Stimulated activated CD8-positive, alpha-beta memory T cell treated with anti-CD3 and anti-CD28 coated beads, Interleukin-4, amount 100 ng/mL, for 48 hours (primary cell): Measurements from ENCODE around the gene TPRG1.
A peak's percentile ranks its signal among the peaks of the same experiment; 100 is the strongest.

Experiments used
- DNase-seq: peaks from one replicate; pipeline ENCODE4 v3.0.0-alpha.2; 2020

Gene TPRG1, protein sequence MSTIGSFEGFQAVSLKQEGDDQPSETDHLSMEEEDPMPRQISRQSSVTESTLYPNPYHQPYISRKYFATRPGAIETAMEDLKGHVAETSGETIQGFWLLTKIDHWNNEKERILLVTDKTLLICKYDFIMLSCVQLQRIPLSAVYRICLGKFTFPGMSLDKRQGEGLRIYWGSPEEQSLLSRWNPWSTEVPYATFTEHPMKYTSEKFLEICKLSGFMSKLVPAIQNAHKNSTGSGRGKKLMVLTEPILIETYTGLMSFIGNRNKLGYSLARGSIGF

DNA sequence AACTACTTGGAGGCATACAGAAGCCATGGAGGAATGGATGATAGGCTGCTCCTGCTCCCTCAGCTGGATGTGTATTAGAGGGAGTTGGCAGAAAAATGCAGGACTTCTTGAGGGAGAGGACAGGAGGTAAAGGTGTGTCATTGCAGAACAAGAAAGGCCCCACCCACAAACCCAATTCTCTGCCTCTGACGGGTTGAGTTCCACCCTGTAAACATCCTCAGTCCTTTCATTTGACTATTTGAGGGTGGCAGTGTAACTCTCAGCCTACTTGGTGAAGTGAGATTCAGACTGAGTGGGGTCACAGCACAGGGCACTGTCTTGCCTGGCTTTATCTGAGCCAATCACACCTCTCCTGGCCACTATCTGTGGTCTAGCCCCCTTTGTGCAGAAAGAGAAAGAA is at the start of gene TPRG1:
TPRG1 (plus strand) TSS at position 265 of the 400 bp plus-strand sequence. CDS start 35,414 bp downstream, outside the sequence.
- no peak for DNase-seq

DNA sequence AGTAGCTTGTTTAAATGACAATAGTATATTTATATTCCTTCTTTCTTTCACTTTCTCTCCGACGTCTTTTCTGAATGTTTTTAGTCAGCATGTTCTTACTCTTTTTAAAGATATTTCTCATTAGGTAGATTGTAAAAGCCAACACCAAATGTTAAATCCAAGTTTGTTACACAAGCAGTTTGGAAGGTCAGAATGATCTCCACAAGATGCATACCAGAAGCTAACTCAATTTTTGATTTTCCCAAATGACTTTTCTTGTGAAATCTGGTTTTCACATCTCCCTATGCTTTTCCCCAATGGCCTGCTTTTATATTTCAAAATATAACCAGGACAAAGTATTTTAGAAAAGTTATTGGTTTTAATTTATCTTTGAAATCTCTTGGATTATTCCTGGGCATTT is 49.7 kb upstream of the TPRG1 start:
- DNase-seq = no peak

DNA sequence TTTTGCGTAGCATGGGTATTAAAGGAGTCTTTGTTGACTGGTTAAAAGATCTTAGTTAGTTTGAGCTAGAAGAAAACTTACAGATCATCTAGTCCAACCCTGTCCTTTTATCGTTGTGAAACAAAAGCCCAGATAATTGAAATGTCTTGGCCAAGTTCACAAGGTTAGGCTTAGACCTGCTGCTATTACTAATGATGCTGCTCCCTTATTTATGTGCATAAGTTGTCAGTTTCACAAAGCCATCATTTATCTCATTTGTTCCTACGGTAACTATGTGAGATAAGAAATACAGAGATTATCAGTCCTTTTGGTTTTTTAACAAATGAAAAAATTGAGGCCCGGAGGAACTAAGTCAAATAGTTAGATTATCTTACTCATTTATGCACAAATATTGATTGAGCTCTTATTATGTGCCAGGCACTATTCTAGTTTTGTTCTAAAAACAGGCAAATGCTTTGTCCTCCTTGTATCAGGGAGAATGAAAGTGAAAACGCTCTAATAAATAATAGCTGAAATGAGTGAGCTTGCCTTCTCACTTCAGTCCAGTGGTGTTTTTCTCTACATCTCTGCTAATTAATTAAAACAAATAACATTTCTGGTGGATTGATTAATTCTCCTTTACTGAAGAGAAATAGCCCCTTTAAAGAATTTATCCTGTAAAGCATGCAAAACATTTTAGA is 49.1 kb upstream of the TPRG1 start:
- no peak for DNase-seq

DNA sequence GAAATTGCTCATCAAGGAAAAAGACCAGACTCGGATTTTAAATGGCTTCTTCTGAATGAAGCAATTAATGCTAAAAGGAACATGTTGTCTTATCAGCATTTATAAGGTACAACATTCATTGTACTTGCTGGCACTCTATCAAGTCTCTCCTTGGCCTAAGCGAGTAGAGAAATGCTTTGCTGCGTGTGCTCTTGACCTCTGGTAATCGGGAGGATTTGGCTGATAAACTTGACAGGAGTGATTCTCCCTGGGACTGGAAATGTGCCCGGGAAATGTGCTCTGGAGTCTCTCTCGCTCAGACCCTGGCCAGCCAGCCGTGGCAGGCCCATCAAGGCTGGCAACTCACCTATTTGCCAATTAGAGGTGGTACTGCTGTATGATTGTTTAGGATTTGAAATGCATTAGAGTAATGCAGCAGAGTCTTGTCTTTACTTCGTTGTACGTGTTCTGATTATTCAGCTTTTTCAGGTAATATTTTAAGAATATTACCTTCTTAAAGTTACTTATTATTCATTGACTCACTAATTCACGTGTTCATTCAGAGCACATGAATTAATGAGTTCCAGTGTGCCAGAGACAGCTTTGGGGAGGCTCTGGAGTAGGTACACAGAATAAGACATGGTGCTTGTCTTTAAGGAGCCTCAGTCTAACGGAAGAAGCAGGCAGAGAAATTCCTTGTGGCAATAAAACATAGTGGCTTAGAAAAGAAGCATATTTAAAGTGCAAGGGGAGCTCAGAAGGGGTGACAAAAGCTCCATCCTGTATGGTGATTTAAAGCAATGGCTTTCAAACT is 48.0 kb upstream of the TPRG1 start:
- DNase-seq = no peak

DNA sequence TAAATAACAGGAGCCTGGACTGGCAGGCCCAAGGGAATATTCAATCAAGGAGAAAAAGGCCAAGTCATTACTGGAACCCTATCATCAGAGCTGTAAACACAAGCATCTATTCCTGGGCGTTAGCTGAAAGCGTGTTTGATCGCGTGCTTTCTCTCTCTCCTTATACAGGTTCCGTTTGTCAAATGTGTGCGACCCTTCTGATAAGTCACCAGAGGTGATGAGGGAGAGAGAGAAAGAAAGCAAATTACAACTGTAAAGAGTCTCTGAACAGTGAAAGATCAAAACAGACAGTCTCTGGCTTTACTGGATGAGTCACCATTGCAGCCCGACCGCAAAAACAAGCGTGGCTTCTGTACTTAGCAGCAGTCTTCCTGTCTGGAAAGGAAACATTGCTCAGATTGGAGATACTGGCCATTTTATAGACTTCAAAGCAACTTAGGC is 39.5 kb upstream of the TPRG1 start:
- DNase-seq = peak; percentile 77

DNA sequence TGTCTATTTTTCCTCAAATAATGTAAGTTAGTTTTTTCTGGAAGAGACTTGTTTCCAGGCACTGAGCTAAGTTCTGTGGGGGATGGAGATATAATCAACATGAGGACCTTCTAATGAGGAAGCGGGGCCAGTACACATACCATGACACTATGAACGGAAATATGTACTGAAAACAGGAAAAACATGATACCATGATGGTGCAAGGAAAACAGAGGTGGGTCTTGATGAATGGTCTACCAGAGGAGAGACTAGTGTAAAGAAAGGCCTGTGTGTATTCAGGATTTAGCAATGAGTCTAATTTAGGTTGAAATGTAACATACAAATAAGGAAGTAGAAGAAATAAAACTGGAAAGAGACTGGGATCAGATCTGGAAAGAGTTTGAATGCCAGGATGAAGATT is 38.9 kb upstream of the TPRG1 start:
- DNase-seq = no peak

DNA sequence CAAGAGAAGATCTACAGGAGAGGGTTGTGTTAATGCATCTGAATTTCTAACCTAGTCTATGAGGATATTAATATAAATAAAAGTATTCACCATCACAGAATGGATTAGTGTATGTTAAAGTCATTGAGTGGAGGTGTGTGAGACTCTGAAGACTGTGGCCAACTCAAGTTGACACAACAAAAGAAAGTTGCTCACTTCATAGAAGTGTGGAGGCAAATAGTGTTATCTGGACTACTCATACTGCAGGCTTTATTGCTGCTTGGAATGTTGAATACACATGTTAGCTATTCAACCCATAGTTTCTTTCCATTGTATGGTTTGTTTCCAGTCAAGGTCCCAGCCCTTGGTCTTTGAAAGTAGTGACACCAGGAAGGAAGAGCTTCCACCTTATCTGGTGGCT is 38.0 kb upstream of the TPRG1 start:
- DNase-seq = no peak

DNA sequence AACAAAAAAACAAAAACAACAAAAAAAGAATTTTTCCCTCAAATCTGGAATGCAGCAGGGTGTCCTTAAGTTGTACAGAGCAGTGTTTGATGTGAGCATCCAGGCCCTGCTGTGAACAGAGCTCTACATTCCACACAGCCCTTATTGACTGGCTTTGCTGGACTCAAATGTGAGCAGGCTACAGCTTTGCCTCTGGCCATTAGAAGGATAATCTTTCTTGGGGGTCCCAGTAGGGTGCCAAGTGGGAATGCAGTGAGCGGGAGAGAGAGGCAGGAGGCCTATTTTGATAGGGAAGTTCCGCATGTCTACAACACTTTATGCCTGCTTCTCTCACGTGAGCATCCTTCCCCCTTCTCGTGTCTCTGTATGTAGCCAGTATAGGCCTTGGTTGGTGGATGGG is 34.4 kb upstream of the TPRG1 start:
- no peak for DNase-seq

DNA sequence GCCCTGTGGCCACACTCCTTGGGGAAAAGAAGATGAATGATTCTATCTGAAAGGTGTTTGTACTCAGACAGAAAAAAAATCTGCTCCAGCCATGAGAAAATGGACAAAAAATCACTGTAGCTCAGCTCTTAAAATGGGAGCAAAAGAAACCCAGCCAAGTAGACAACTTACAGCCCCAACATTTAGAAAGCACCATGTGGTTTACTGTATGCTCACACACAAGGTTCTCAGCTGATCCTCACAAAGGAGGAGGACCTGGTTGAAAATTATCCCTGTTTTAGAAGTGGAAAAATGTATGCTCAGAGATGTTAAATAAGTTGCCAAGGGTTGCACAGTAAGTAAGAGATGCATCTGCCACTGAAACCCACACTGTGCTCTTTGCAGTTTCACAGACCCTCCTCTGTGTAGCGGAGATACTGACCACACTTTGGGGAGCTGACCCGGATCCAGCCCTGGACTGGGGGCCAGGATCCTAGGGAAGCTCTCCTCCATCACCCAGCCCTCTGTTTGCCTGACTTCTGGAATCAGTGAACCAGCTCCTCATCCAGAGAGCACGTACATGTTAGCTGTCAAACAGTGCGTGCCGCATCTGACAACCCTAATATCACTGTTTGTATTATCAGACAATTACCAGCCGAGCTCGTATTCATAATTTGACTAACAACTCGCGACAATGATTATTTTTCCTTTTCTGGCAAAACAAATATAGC is 32.7 kb upstream of the TPRG1 start:
- no peak for DNase-seq

DNA sequence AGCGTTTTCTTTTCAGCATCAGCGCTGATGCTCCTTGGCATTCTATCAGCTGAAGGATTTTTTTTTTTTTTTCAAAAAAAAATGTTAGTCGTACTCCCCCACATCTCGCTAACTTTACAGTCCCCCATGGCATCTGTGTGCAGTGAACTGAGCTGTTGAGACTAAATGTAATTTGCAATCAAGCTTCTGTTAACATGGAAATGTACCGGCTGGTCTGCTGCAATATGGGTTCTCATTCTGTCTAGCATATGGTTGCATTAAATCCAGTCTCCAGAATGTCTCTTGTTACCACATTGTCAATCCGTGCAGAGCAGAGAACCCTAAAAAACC is 32.2 kb upstream of the TPRG1 start:
- no peak for DNase-seq

DNA sequence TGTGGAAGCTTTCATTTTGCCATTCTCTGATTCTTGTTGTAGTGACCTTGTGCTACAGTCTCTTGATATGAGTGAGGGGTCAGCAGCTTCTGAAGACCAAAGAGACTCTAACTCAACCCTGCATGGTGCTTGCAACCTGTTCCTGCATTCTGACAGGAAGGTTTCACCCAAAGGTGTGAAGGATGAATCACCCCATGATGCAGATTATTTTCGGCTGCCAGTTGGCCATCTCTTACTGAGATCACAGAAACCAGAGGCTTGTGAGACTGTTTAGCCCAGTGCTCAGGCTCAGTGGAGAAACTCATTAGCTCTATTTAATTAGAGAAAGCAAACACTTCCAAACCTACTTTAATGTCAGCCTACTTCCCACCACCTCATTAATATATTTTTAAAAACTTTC is 29.2 kb upstream of the TPRG1 start:
- no peak for DNase-seq

DNA sequence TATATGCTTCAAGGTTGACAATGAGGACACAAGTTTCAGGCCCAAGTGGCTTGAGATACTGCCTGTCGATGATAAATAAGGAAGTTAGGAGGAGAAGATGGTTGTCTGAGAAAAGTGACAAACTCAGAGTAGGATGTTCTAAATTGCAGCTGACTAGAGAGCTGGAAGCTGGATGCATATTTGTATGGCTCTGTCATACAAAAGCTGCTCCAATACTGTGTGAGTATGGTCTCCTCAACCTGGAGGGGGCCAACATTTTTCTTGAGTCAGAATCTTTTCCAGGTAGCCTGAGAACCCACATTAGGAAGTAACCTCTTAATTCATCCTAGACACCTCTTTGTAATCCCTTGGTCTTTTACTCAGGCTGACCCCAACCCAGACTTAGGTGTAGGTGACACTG is 28.4 kb upstream of the TPRG1 start:
- no peak for DNase-seq

DNA sequence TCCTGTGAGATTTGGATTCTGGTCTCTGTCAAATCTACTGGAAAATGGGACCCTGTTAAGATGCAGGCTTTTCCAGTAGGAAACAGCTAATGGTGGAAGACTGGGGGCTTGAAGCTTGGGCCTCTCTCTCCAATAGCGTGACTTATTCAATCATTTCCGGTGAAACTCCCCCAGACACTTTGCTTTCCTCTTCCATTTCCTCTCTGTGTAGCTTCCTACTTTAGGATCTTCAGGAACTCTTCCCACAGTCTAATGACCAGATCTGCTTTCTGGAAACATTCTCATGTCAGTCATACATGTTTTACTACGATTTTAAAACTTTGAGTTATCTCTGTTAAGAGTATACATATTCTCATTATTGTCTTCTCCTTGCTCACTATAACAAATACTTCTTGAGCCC is 28.0 kb upstream of the TPRG1 start:
- no peak for DNase-seq

DNA sequence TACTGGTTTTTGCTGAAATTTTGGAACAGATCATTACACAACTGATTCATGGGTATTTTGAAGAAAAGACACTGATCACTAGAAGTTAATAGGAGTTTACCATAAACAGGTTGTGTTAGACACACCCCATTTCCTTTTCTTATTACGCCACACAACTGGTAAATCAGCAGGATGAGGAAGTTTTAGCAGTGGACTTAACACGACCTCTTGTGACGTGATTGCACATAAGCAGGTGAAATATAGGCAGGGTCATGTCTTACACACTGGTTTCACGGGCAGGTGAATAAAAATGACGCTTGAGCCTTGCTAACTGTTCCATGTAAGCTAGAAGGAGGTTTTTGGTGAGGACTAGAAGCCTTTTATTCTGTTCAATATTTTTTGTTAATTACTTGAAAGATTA is 27.1 kb upstream of the TPRG1 start:
- DNase-seq = no peak

DNA sequence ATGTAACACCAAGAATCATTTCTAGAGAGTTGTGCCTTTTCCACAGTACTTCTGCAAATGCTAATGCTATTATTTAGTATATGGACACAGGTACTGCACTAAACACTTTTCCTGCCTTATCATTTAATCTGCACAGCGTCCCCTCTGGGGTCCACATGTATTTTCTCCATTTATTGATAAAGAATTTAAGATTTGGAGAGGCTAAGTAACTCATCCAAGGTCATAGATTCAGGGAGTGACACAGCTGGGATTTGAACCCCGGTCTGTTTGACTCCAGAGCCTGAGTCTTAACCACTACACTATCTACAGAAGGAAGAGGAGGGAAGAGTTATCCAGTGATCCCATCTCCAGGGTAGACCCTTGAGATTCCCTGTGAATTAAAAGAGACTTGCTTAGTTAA is 24.9 kb upstream of the TPRG1 start:
- DNase-seq = no peak

DNA sequence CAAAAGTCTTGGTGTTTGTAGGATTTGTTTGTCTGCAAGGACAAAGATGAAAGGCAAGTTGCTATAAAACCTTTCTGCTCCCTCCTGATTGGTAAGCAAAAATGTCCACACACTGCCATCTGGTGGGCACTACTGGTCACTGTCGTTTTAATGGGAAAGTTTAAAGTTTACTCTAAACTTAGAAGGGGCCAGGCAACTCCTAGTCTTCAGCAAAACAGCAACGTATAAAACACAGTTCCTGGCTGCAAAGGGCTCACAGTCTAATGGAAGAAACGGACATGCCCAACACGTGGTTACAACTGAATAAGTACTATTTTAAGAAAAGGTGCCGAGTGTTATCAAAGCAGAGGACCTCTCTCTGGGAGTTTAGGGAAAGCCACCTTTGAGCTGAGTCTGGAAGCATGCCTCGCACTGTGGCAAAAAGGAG is 23.7 kb upstream of the TPRG1 start:
- peak; percentile 80 for DNase-seq

DNA sequence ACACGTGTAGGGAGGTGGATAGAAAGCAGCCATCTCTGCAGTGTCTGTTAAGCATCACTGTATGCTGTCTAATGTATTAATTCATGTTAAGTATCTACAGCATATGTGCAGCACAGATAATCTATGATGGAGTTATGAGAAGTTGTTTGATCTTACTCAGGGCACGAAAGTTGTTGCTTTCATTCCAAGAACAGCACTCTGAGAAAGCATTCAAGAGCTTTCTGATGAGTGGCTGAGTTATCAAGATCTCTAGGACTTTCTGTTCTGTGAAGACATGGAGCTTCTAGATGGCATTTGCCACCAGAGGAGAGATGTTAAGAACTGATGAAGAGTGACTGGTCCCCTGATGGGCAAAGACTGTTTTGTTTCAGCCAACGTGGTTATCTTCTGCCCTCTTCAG is 22.6 kb upstream of the TPRG1 start:
- DNase-seq = no peak

DNA sequence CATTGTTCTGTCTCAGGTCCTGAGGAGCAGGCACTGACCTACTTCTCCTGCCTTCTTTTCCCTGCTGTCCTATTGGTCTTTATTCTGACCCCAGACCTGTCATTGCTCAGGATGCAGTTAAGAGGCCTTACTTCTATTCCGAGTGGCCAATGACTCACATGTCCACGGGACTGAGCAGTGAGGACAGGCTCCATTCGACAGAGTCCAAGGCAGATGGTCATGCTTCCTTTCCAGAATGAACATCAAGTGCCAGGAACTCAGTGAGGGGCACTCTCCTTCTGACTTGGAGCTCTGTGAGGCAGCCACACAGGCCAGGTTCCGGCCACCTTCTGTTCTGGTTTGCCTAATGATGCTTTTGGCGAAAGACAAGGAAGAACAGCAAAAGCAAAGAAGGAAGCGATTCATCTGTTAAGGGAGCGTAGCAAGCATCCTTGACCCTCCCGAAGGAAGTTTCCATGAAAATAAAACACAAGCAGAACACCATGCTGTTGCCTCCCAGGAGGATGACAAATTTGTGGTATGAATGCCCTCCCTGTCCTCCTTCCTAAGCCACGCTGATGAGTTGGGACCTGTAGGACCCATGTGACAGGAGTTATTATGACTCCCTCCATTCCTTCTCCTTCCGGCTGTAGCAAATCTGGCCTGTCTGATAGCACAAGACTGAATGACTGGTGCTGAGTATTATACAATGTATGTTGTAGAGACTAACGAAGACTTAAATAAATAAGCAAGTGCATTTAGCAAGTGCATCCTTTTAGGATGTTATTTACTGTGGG is 14.4 kb upstream of the TPRG1 start:
- DNase-seq = no peak

DNA sequence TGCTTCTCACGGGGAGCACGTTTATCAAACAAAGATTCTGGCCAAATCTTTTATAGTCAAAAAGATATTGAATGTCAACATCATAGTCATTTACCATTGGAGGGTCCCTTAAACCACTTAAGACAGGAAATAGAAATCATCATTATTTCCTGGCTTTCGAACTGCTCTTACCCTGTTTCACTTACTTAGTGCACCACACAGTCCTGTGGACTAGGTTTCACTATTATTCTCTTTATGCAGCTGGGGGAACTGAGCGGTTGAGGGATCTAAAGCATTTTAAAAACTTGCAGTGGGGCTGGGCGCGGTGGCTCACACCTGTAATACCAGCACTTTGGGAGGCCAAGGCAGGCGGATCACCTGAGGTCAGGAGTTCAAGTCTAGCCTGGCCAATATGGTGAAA is 13.7 kb upstream of the TPRG1 start:
- DNase-seq = no peak

DNA sequence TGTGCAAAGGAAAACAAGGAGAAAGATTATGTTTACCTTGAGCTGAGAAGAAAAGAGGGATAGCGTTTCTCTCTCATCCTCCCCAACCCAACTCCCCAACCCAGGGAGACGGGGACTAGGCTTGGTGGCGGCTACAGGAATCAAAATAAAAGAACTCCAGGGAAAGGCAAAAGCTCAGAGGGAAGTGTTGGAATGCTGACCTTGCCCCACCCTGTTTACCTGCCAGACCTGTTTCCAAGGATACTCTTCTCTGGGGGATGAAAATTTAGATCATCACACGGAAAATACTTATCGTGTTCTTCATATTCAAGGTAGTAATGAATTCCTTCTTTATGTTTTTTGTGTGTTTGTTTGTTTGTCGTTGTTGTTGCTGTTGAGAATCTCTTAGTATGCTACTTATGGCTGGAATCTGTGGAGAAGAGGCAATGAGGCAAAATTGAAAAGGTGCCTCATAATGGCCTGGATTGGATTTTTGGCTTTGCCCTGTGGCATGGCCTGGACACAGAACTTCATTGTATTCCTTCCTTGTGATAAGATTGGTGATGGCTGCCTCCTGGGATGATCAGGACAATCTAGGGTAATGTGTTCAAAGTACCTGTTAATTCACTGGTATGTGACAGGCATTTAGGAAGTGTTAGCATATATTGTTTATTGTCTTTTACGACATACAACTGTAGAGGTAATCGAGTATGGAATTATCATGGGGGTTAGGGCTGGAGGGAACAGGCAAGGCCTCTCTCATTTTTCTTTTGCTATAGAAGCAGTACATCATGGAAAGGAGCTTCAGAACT is 11.1 kb upstream of the TPRG1 start:
- no peak for DNase-seq

DNA sequence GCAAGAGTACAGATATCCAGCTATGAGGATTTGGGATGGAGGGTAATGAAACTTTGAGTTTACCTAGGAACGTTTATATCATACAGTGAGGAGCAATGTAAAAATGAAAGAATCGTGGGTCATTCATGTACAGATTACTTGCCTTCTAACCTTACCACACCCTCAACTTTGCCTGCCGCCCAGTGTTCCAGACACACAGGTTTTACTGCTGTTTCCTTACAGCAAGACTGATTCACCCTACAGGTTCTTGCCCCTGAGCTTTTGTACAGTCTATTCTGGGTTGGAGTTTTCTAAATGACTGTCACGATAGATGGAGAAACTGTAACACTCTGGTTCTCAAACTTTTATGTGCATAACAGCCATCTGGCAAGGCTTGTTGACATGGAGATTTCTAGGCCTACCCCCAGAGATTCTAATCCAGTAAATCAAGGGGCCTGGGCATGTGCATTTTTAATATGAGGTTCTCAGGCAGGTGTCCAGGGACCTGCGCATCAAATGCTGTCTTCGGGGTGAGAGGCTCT is 6.6 kb upstream of the TPRG1 start:
- DNase-seq = no peak

DNA sequence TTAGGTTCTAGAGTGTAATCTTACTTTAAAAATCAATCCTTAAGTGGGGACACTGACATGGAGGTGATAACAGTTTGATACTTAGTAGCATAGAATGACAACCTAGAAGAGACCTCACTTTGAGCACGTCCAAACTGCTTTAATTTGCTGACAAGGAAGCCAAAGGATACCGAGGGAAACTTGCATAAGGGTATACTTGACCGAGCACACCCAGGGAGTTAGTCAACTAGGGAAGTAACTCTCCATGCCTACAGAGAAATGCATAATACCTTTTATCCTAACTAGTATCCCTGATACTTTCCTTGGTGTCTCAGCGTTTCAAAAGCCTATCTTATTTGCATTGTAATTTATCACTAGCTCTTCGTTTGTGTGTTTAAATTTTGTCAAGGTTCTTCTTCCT is 5.5 kb upstream of the TPRG1 start:
- DNase-seq = no peak
